HepG2 (cell line): ENCODE measurements around the gene DNAJC5. TPM values are rescaled to one million over a fixed set of nuclear protein-coding genes. Genes with fewer than 3 reads are reported as not detected.

Experiments
- CSRNP1 ChIP-seq: sonication (generic); formaldehyde crosslinking; IDR thresholded peaks from 2 replicates; pipeline ENCODE4 v1.8.1; 2023; ENCODE audit warnings: mild to moderate bottlenecking, missing genetic modification reagents
- HDAC1 ChIP-seq: sonication (generic); formaldehyde crosslinking; IDR thresholded peaks from 2 replicates; pipeline ENCODE4 v1.5.1; 2020; ENCODE audit warnings: mild to moderate bottlenecking, missing genetic modification reagents
- MTA1 ChIP-seq: sonication (generic); formaldehyde crosslinking; IDR thresholded peaks from 2 replicates; pipeline ENCODE4 v1.4.0; 2020; ENCODE audit warnings: missing genetic modification reagents, mild to moderate bottlenecking, borderline replicate concordance
- NFKB2 ChIP-seq: sonication (generic); formaldehyde crosslinking; IDR thresholded peaks from 2 replicates; pipeline ENCODE4 v1.4.0; 2020; ENCODE audit warnings: missing genetic modification reagents, borderline replicate concordance
- NR2F2 ChIP-seq: IDR thresholded peaks from 2 replicates; pipeline ENCODE4 v1.6.1; 2012; ENCODE audit warnings: low read depth, inconsistent platforms, borderline replicate concordance
- PAXIP1 ChIP-seq: sonication (generic); formaldehyde crosslinking; conservative IDR thresholded peaks from 2 replicates; pipeline ENCODE4 v1.4.0; 2020; ENCODE audit warnings: mild to moderate bottlenecking, missing genetic modification reagents, moderate library complexity
- POLR2G ChIP-seq: fragments of 200-400 bp; formaldehyde crosslinking; IDR thresholded peaks from 2 replicates; pipeline ENCODE4 v1.6.1; 2018; ENCODE audit warnings: mild to moderate bottlenecking, low read depth, low read length, moderate library complexity
- PREB ChIP-seq: sonication (generic); formaldehyde crosslinking; IDR thresholded peaks from 2 replicates; pipeline ENCODE4 v1.4.0; 2020; ENCODE audit warnings: missing genetic modification reagents
- RXRB ChIP-seq: IDR thresholded peaks from 2 replicates; pipeline ENCODE4 v1.6.1; 2016; ENCODE audit warnings: borderline replicate concordance, missing genetic modification reagents, missing compliant biosample characterization
- TIGD3 ChIP-seq: sonication (generic); formaldehyde crosslinking; IDR thresholded peaks from 2 replicates; pipeline ENCODE4 v1.5.1; 2020; ENCODE audit warnings: mild to moderate bottlenecking, missing genetic modification reagents, borderline replicate concordance
- ZBTB7A ChIP-seq: sonication (generic); formaldehyde crosslinking; IDR thresholded peaks from 2 replicates; pipeline ENCODE4 v1.8.0; 2022; ENCODE audit warnings: mild to moderate bottlenecking, missing genetic modification reagents
- ZFP90 ChIP-seq: sonication (generic); formaldehyde crosslinking; IDR thresholded peaks from 2 replicates; pipeline ENCODE4 v1.8.0; 2022; ENCODE audit warnings: missing genetic modification reagents, mild to moderate bottlenecking, inconsistent platforms, borderline replicate concordance
- ZNF10 ChIP-seq: sonication (generic); formaldehyde crosslinking; IDR thresholded peaks from 2 replicates; pipeline ENCODE4 v1.4.0; 2020; ENCODE audit warnings: mild to moderate bottlenecking, low read depth, missing genetic modification reagents, borderline replicate concordance
- ZNF138 ChIP-seq: sonication (generic); formaldehyde crosslinking; IDR thresholded peaks from 2 replicates; pipeline ENCODE4 v1.5.0; 2020; ENCODE audit warnings: mild to moderate bottlenecking, low read depth, missing genetic modification reagents
- ZNF264 ChIP-seq: sonication (generic); formaldehyde crosslinking; IDR thresholded peaks from 2 replicates; pipeline ENCODE4 v1.4.0; 2020; ENCODE audit warnings: missing genetic modification reagents
- ZNF83 ChIP-seq: sonication (generic); formaldehyde crosslinking; IDR thresholded peaks from 2 replicates; pipeline ENCODE4 v1.4.0; 2020; ENCODE audit warnings: missing genetic modification reagents, mild to moderate bottlenecking, borderline replicate concordance
- ZSCAN21 ChIP-seq: sonication (generic); formaldehyde crosslinking; IDR thresholded peaks from 2 replicates; pipeline ENCODE4 v1.8.0; 2022; ENCODE audit warnings: mild to moderate bottlenecking, missing genetic modification reagents, moderate library complexity, borderline replicate concordance
- ZSCAN25 ChIP-seq: sonication (generic); formaldehyde crosslinking; IDR thresholded peaks from 2 replicates; pipeline ENCODE4 v1.8.0; 2022; ENCODE audit warnings: mild to moderate bottlenecking, missing genetic modification reagents
- ZSCAN29 ChIP-seq: sonication (generic); formaldehyde crosslinking; conservative IDR thresholded peaks from 2 replicates; pipeline ENCODE4 v1.4.0; 2020; ENCODE audit warnings: mild to moderate bottlenecking, missing genetic modification reagents
- polyA plus RNA-seq, 8 experiments: library from polyadenylated mRNA; depleted of rRNA in 3 of 8; stranded (reverse) in 7 of 8; unstranded in 1 of 8; fragments of >200 nt; fragmentation: Illumina TruSeq in 4 of 8; extraction: Trizol in 4 of 8; gene quantifications; 2 replicates each; pipeline versions ENCODE4 v1.2.1 to v1.2.3, GENCODE V29; 2011 to 2016; ENCODE audit warnings: low read depth in 4 of 8, missing spikeins in 1 of 8, mixed read lengths in 1 of 8; ENCODE audit not compliant: insufficient read depth in 1 of 8
- total RNA-seq, 5 experiments: library from RNA; depleted of rRNA; stranded (reverse); fragments of >200 nt; fragmentation: Illumina TruSeq; extraction: Trizol; gene quantifications; 2 replicates each; pipeline ENCODE4 v1.2.3, GENCODE V29; 2016; ENCODE audit warnings: low read depth in 1 of 5

DNAJC5 gene
- total and polyA plus RNA-seq, 2 of the 13 experiments (the other 11 are each of a cell fraction or from before 2014, with no cell fraction given), result 42.8 to 64.5 TPM

GRCh38 chr20:63847237-63848002, 47.5 kb upstream of the DNAJC5 start (continued):
- peak; percentile 36; the same call in 1 of the 2 replicates for TF ChIP-seq POLR2G
- peak; percentile 3; the same call in 1 of the 2 replicates for TF ChIP-seq MTA1 (CRISPR knock-in tag)
- no peak for TF ChIP-seq CSRNP1
- TF ChIP-seq NFKB2, result peak; percentile 64; the same call in 1 of the 2 replicates
- TF ChIP-seq ZNF138 (CRISPR knock-in tag), result no peak
- peak; percentile 36; the same call in 1 of the 2 replicates for TF ChIP-seq ZNF10 (CRISPR knock-in tag)
- TF ChIP-seq PREB (CRISPR knock-in tag), result no peak
- 0 out of 2 replicates have a peak, but pooled peaks have one; percentile 41 for TF ChIP-seq ZNF264 (CRISPR knock-in tag)
- peak; percentile 13; the same call in 1 of the 2 replicates for TF ChIP-seq ZFP90
- 0 out of 2 replicates have a peak, but pooled peaks have one; percentile 24 for TF ChIP-seq ZSCAN29 (CRISPR knock-in tag)
- 0 out of 2 replicates have a peak, but pooled peaks have one; percentile 64 for TF ChIP-seq TIGD3 (CRISPR knock-in tag)
- TF ChIP-seq ZSCAN25 (CRISPR knock-in tag), result peak; percentile 98
- TF ChIP-seq ZSCAN21, result 0 out of 2 replicates have a peak, but pooled peaks have one; percentile 3
- 0 out of 2 replicates have a peak, but pooled peaks have one; percentile 48 for TF ChIP-seq PAXIP1 (CRISPR knock-in tag)
- TF ChIP-seq NR2F2, result no peak; the same call in 1 of the 2 replicates
- peak; percentile 48; the same call in 1 of the 2 replicates for TF ChIP-seq ZBTB7A
- 0 out of 2 replicates have a peak, but pooled peaks have one; percentile 2 for TF ChIP-seq RXRB (CRISPR knock-in tag)
- peak; percentile 32; the same call in 1 of the 2 replicates for TF ChIP-seq ZNF83 (CRISPR knock-in tag)
- peak; percentile 64; the same call in 1 of the 2 replicates for TF ChIP-seq HDAC1
